Trophoblast cell (in vitro differentiated cells and primary cell): ENCODE measurements around the gene KLF3.

Experiments used
- DNase-seq, 2 donors: peaks; one replicate each; pipeline ENCODE4 v3.0.0-alpha.2; 2016
- H2AFZ ChIP-seq: 2 replicates; pipeline ENCODE4 v1.6.1; 2013; ENCODE audit warnings: low read length, moderate library complexity, mild to moderate bottlenecking; ENCODE audit not compliant: insufficient read depth, poor library complexity
- H2AK5ac ChIP-seq: 2 replicates; pipeline ENCODE4 v1.6.1; 2013; ENCODE audit warnings: mild to moderate bottlenecking, low read length
- H2BK120ac ChIP-seq: 2 replicates; pipeline ENCODE4 v1.6.1; 2013; ENCODE audit warnings: low read length, mild to moderate bottlenecking, moderate library complexity; ENCODE audit not compliant: insufficient read depth, poor library complexity
- H2BK12ac ChIP-seq: 2 replicates; pipeline ENCODE4 v1.6.1; 2013; ENCODE audit warnings: mild to moderate bottlenecking, low read length, moderate library complexity
- H2BK5ac ChIP-seq: 2 replicates; pipeline ENCODE4 v1.6.1; 2013; ENCODE audit warnings: low read length, low read depth, moderate library complexity, mild to moderate bottlenecking; ENCODE audit not compliant: poor library complexity
- H3K14ac ChIP-seq: 2 replicates; pipeline ENCODE4 v1.6.1; 2013; ENCODE audit warnings: mild to moderate bottlenecking, low read length
- H3K18ac ChIP-seq: 2 replicates; pipeline ENCODE4 v1.6.1; 2013; ENCODE audit warnings: mild to moderate bottlenecking, low read length
- H3K23ac ChIP-seq: 2 replicates; pipeline ENCODE4 v1.6.1; 2013; ENCODE audit warnings: low read length
- H3K27ac ChIP-seq: 2 replicates; pipeline ENCODE4 v1.5.1; 2013; ENCODE audit warnings: low read depth, mild to moderate bottlenecking, inconsistent platforms, low read length, moderate library complexity
- H3K27me3 ChIP-seq: 2 replicates; pipeline ENCODE4 v1.6.1; 2013; ENCODE audit warnings: inconsistent platforms, mild to moderate bottlenecking, low read length, moderate library complexity; ENCODE audit not compliant: insufficient read depth
- H3K36me3 ChIP-seq, 2 experiments: 1 replicate in 1 of 2; 2 replicates in 1 of 2; pipeline ENCODE4 v1.6.1; 2013; ENCODE audit warnings: low read length in 2 of 2, mild to moderate bottlenecking in 2 of 2, moderate library complexity in 1 of 2; ENCODE audit not compliant: insufficient read depth in 2 of 2, control insufficient read depth in 1 of 2
- H3K4ac ChIP-seq: 2 replicates; pipeline ENCODE4 v1.6.1; 2013; ENCODE audit warnings: low read depth, mild to moderate bottlenecking, low read length, moderate library complexity
- H3K4me1 ChIP-seq, 2 experiments: 1 replicate in 1 of 2; 2 replicates in 1 of 2; pipeline ENCODE4 v1.6.1; 2013; ENCODE audit warnings: low read length in 2 of 2, mild to moderate bottlenecking in 2 of 2, moderate library complexity in 1 of 2; ENCODE audit not compliant: insufficient read depth in 2 of 2, control insufficient read depth in 1 of 2
- H3K4me2 ChIP-seq: 2 replicates; pipeline ENCODE4 v1.6.1; 2013; ENCODE audit warnings: inconsistent platforms, mild to moderate bottlenecking, low read length, moderate library complexity
- H3K4me3 ChIP-seq: 2 replicates; pipeline ENCODE4 v1.5.1; 2013; ENCODE audit warnings: mild to moderate bottlenecking, low read depth, low read length, inconsistent platforms
- H3K79me1 ChIP-seq: one replicate; pipeline ENCODE4 v1.6.1; 2013; ENCODE audit warnings: low read length
- H3K79me2 ChIP-seq: 2 replicates; pipeline ENCODE4 v1.6.1; 2013; ENCODE audit warnings: low read length, mild to moderate bottlenecking; ENCODE audit not compliant: control insufficient read depth, insufficient read depth, poor library complexity
- H3K9ac ChIP-seq: 2 replicates; pipeline ENCODE4 v1.6.1; 2013; ENCODE audit warnings: mild to moderate bottlenecking, low read length
- H3K9me3 ChIP-seq: 2 replicates; pipeline ENCODE4 v1.6.1; 2013; ENCODE audit warnings: low read depth, mild to moderate bottlenecking, control low read depth, inconsistent platforms, low read length; ENCODE audit not compliant: insufficient read depth
- H4K12ac ChIP-seq: 2 replicates; pipeline ENCODE4 v1.6.1; 2013; ENCODE audit warnings: low read depth, mild to moderate bottlenecking, low read length, moderate library complexity
- H4K8ac ChIP-seq: 2 replicates; pipeline ENCODE4 v1.6.1; 2013; ENCODE audit warnings: low read depth, mild to moderate bottlenecking, low read length, moderate library complexity
- H4K91ac ChIP-seq: one replicate; pipeline ENCODE4 v1.6.1; 2013; ENCODE audit warnings: low read depth, mild to moderate bottlenecking, low read length, moderate library complexity
- WGBS: extraction: QIAGEN DNeasy Blood & Tissue Kit; methylation state at CpG from one replicate; pipeline ENCODE4 v1.1.7; 2013; ENCODE audit warnings: missing lambda C conversion rate; ENCODE audit not compliant: insufficient read length, insufficient coverage; ENCODE audit errors: extremely low coverage; 5-methylcytosine and 5-hydroxymethylcytosine counted together

KLF3 gene

GRCh38 chr4:38733663-38734062 lies 69.7 kb downstream of the KLF3 start:
- no peak overlapping the region for H4K12ac ChIP-seq
- H2BK120ac ChIP-seq: no peak overlapping the region
- no peak overlapping the region for H3K18ac ChIP-seq
- H3K79me1 ChIP-seq: no peaks in the 10 kb centered on the region
- H2BK12ac ChIP-seq: no peak overlapping the region
- no CpG with 5 or more reads among the region's 2 CpGs for WGBS
- H3K23ac ChIP-seq: no peak overlapping the region
- H4K8ac ChIP-seq: no peak overlapping the region
- no peak overlapping the region for H3K14ac ChIP-seq
- H3K4me2 ChIP-seq: no peak overlapping the region
- no peaks in the 10 kb centered on the region for H3K27me3 ChIP-seq
- peak overlapping the region; percentile 64 for H3K4me3 ChIP-seq
- H3K9ac ChIP-seq: no peak overlapping the region
- no peak for DNase-seq
- peaks cover 13% of the 10 kb centered on the region for H3K9me3 ChIP-seq
- H4K91ac ChIP-seq: no peak overlapping the region
- H3K79me2 ChIP-seq: no peaks in the 10 kb centered on the region
- no peak overlapping the region for H2AFZ ChIP-seq
- no peak overlapping the region for H3K27ac ChIP-seq
- H3K4ac ChIP-seq: no peak overlapping the region
- no peak overlapping the region for H2BK5ac ChIP-seq
- no peaks in the 10 kb centered on the region for H3K36me3 ChIP-seq
- H2AK5ac ChIP-seq: no peak overlapping the region
- no peaks in the 10 kb centered on the region for H3K4me1 ChIP-seq

GRCh38 chr4:38734446-38734845 lies 70.4 kb downstream of the KLF3 start:
- DNase-seq: no peak
- Histone ChIP-seq H3K36me3 (no peaks in the 10 kb centered on the region), H2BK12ac (no peak overlapping the region), H4K91ac (no peak overlapping the region), H3K4me1 (no peaks in the 10 kb centered on the region), H2BK5ac (no peak overlapping the region), H3K9ac (no peak overlapping the region), H2AFZ (no peak overlapping the region), H2AK5ac (no peak overlapping the region), H3K23ac (no peak overlapping the region), H3K79me1 (no peaks in the 10 kb centered on the region), H3K27me3 (no peaks in the 10 kb centered on the region), H4K12ac (no peak overlapping the region), H4K8ac (no peak overlapping the region), H3K18ac (no peak overlapping the region), H3K4me3 (no peak overlapping the region), H3K14ac (no peak overlapping the region), H3K9me3 (peaks cover 13% of the 10 kb centered on the region), H3K4ac (no peak overlapping the region), H3K4me2 (no peak overlapping the region), H3K27ac (no peak overlapping the region), H3K79me2 (no peaks in the 10 kb centered on the region), H2BK120ac (no peak overlapping the region)
- WGBS: no CpG with 5 or more reads among the region's 5 CpGs

- no peaks in the 10 kb centered on the region for H3K79me1 ChIP-seq
- H4K8ac ChIP-seq: no peak overlapping the region
- WGBS: no CpG with 5 or more reads among the region's 2 CpGs
- no peak overlapping the region for H2AK5ac ChIP-seq
- no peaks in the 10 kb centered on the region for H3K27me3 ChIP-seq
- H2AFZ ChIP-seq: no peak overlapping the region
- no peak overlapping the region for H2BK120ac ChIP-seq
- H3K4me3 ChIP-seq: no peak overlapping the region
- H4K91ac ChIP-seq: no peak overlapping the region
- H3K27ac ChIP-seq: no peak overlapping the region
- H3K4me2 ChIP-seq: no peak overlapping the region
- H3K18ac ChIP-seq: no peak overlapping the region
- no peak overlapping the region for H2BK5ac ChIP-seq
- peaks cover 13% of the 10 kb centered on the region for H3K9me3 ChIP-seq
- H3K23ac ChIP-seq: no peak overlapping the region
- H3K9ac ChIP-seq: no peak overlapping the region
- no peak overlapping the region for H2BK12ac ChIP-seq
- no peaks in the 10 kb centered on the region for H3K79me2 ChIP-seq
- no peak overlapping the region for H4K12ac ChIP-seq
- no peaks in the 10 kb centered on the region for H3K36me3 ChIP-seq
- H3K4me1 ChIP-seq: no peaks in the 10 kb centered on the region
- H3K4ac ChIP-seq: no peak overlapping the region
- H3K14ac ChIP-seq: no peak overlapping the region
- no peak for DNase-seq
Measured at GRCh38 chr4:38734911-38735310, 70.9 kb downstream of the KLF3 start.

GRCh38 chr4:38735870-38736269 lies 71.9 kb downstream of the KLF3 start:
- Histone ChIP-seq H3K4me3 (no peak overlapping the region), H2AK5ac (no peak overlapping the region), H3K9me3 (peaks cover 13% of the 10 kb centered on the region), H4K12ac (no peak overlapping the region), H4K91ac (no peak overlapping the region), H3K36me3 (no peaks in the 10 kb centered on the region), H3K79me1 (no peaks in the 10 kb centered on the region), H3K4me2 (no peak overlapping the region), H3K79me2 (no peaks in the 10 kb centered on the region), H4K8ac (no peak overlapping the region), H3K4me1 (no peaks in the 10 kb centered on the region), H2AFZ (no peak overlapping the region), H3K4ac (no peak overlapping the region), H3K27ac (no peak overlapping the region), H3K9ac (no peak overlapping the region), H3K23ac (no peak overlapping the region), H2BK5ac (no peak overlapping the region), H3K18ac (no peak overlapping the region), H3K14ac (no peak overlapping the region), H2BK12ac (no peak overlapping the region), H3K27me3 (no peaks in the 10 kb centered on the region), H2BK120ac (no peak overlapping the region)
- no CpG with 5 or more reads among the region's 3 CpGs for WGBS
- no peak for DNase-seq
